Measurements from ENCODE around the gene DTNBP1. TPM values are rescaled to one million over a fixed set of nuclear protein-coding genes. Genes with fewer than 3 reads are reported as not detected.

Gene DTNBP1
- total and polyA plus RNA-seq, 12 donors: 4.2 to 17.1 (median 9.0) TPM

GRCh38 chr6:15596186-15596896 lies 66.5 kb downstream of the DTNBP1 start:
- peaks cover 0 to 15% of the 10 kb centered on the region in 2 donors for H3K4me1 ChIP-seq (replicated peaks in 1 of 2)
- intact Hi-C loops (cut with DNase I): no loop called here
- TF ChIP-seq CTCF (IDR thresholded peaks at IDR 0.05) (no peak), POLR2A (IDR thresholded peaks at IDR 0.05) (no peak)
- no peak overlapping the region for H3K4me3 ChIP-seq
- H3K36me3 ChIP-seq (replicated peaks in 1 of 2): no peaks in the 10 kb centered on the region
- no peaks in the 10 kb centered on the region for H3K27me3 ChIP-seq
- no peak for DNase-seq
- no peak overlapping the region for H3K27ac ChIP-seq
- 80 to 89% (median 84%) methylated on average over 9 of the region's 9 CpGs for WGBS, 4 donors
- no peaks in the 10 kb centered on the region for H3K9me3 ChIP-seq (replicated peaks in 1 of 3)

- intact Hi-C loops (cut with DNase I): no loop called here
- Histone ChIP-seq H3K36me3 (replicated peaks in 1 of 2) (no peaks in the 10 kb centered on the region), H3K27me3 (no peaks in the 10 kb centered on the region), H3K9me3 (replicated peaks in 1 of 3) (no peaks in the 10 kb centered on the region), H3K4me1 (replicated peaks in 1 of 2) (peaks cover 0 to 15% of the 10 kb centered on the region in 2 donors), H3K4me3 (no peak overlapping the region), H3K27ac (no peak overlapping the region)
- WGBS, 4 donors: 60 to 71% (median 69%) methylated on average over 7 of the region's 7 CpGs
- TF ChIP-seq POLR2A (IDR thresholded peaks at IDR 0.05) (no peak), CTCF (IDR thresholded peaks at IDR 0.05) (no peak)
- DNase-seq: no peak
Observed at GRCh38 chr6:15595461-15596173, 67.2 kb downstream of the DTNBP1 start.

GRCh38 chr6:15594512-15595259 lies 68.1 kb downstream of the DTNBP1 start:
- Histone ChIP-seq H3K36me3 (replicated peaks in 1 of 2) (no peaks in the 10 kb centered on the region), H3K9me3 (replicated peaks in 1 of 3) (no peaks in the 10 kb centered on the region), H3K4me1 (replicated peaks in 1 of 2) (peaks cover 0 to 15% of the 10 kb centered on the region in 2 donors), H3K27ac (no peak overlapping the region), H3K27me3 (no peaks in the 10 kb centered on the region), H3K4me3 (no peak overlapping the region)
- 79 to 89% (median 87%) methylated on average over 7 of the region's 7 CpGs for WGBS, 4 donors
- no peak for TF ChIP-seq CTCF (IDR thresholded peaks at IDR 0.05)
- no peak for TF ChIP-seq POLR2A (IDR thresholded peaks at IDR 0.05)
- no peak for DNase-seq
- intact Hi-C loops (cut with DNase I): no loop called here

- no peaks in the 10 kb centered on the region for H3K9me3 ChIP-seq (replicated peaks in 1 of 3)
- H3K27ac ChIP-seq: no peak overlapping the region
- no peak overlapping the region for H3K4me3 ChIP-seq
- peak in 6 of 7 donors; percentile 42 to 70 (median 60) for DNase-seq
- H3K4me1 ChIP-seq (replicated peaks in 1 of 2): peaks cover 0 to 15% of the 10 kb centered on the region in 2 donors
- 64 to 71% (median 67%) methylated on average over 2 of the region's 2 CpGs for WGBS, 4 donors
- H3K27me3 ChIP-seq: no peaks in the 10 kb centered on the region
- no peaks in the 10 kb centered on the region for H3K36me3 ChIP-seq (replicated peaks in 1 of 2)
- no peak for TF ChIP-seq CTCF (IDR thresholded peaks at IDR 0.05)
- intact Hi-C loops (cut with DNase I): no loop called here
Observed at GRCh38 chr6:15593798-15594197, 69.0 kb downstream of the DTNBP1 start.

All from adrenal gland (tissue), 12 donors.